Activated gamma-delta T cell treated with anti-CD3 and anti-CD28 coated beads, Interleukin-2, amount 50 U/mL, for 16 hours (primary cell): ENCODE measurements around the gene TXNRD2.

ENCODE experiments used
- DNase-seq: peaks from one replicate; pipeline ENCODE4 v3.0.0-alpha.2; 2020; ENCODE audit warnings: low read depth

The TXNRD2 gene

DNA sequence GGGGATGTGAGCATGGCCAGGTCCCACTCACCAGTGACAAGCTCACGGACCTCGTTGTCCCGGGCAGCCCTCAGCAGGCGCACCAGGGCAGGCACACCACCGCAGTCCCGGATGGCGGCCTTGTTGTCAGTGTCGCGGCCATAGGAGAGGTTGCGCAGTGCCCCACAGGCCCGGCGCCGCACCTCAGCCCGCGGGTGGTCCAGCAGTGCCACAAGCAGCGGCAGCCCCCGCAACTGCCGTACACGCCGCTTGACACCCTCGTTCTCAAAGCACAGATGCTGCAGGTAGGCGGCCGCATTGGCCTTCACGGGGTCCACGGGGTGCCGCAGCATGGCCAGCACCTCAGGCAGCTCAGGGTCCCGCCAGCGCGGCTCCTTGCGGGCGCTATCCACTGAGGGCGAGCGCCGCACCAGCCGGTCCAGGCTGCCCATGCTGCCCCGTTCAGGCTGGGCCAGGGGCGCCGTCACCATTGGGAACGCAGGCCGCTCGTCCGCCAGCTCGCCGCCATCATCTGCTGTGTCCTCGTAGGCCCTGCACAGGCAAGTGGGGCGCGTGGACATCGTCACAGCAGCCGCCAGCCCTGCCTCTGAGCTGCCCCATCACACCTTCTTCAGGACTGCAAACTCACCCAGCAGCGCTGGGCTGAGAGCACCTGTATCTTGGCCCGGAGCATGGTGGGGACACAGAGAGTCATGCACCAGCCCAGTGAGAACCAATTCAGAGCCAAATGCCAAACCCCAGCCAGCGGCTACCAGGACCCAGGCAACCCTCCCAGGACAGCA is 38.3 kb upstream of the TXNRD2 start:
- DNase-seq, result no peak

DNA sequence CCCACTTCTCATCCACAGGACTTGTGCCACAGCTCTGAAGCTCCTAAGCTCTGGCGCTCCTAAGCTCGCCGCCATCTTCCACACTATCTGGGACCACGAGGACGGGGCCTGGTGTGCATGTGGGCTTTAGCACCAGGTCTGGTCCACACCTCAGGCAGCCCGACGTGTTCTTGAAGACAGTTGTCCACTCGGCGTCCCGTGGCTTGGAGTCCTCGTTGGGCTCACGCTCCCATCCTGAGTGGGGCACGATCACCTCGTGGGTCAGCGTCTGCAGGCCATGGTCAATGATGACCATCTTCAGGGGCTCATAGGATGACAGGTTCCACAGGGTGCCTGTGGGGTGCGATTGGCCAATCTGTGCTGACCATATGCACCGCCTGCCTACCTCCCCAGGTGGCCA is 37.1 kb upstream of the TXNRD2 start:
- no peak for DNase-seq

DNA sequence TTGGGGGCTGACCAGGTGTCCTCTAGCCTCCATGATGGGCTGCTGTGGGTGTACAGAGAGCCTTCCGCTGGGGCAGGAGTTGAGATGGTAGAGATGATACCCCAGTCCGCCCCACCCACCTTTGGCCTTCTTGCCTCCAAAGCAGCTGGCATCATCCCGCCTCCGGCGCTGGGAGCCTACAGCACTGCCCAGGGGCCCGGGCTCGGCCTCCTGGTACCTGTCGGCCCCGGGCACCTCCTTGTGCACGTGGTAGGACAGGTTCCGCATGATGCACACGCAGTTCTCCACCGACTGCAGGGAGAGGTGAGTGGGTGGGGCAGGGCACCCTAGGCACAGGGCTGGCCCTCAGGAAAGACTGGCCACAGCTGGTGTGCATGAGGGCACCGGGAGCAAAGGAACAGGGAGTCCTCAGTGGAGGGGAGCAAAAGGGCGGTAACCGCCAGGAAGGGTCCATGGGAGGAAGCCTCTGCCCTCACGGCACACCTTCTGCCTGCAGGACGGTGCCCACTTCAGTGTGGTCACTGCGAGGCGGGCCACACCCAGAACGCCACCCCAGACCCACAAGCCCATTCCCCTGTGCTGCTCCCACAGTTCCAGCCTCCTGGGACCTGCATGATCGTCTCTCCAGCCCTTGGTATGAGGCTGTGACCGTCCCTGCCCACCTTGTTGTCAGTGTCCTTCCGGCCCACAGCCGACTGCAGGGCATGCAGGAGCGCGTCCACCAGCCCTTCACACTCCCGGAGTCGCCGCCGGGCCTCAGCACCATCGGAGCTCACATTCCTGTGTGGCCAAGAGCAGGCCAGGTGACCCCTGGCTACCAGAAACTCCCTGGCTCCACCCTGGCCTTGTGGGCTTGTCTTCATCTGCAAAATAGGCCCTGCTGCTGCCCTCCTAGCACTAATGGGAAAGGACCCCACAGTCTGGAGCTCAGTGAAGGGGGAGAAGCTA is 36.0 kb upstream of the TXNRD2 start:
- DNase-seq, result no peak

DNA sequence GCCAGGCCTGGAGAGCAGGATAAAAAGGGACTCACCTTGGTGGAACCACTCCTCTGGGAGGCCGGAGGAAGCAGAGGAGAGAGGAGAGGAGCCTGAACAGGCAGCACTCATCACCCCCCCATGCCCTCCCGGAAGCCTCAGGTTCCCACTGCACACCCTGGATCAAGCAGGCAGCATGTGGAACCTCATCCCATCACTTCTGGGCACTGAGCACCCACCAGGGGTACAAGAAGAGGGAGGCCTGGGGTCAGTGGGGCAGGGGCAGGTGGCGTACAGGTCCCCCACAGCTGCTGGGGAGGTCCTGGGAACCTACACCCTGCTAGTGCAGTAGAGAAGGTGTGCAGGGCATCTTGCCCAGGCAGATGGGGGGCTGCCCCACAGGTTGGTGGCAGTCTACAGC is 35.1 kb upstream of the TXNRD2 start:
- DNase-seq, result no peak

DNA sequence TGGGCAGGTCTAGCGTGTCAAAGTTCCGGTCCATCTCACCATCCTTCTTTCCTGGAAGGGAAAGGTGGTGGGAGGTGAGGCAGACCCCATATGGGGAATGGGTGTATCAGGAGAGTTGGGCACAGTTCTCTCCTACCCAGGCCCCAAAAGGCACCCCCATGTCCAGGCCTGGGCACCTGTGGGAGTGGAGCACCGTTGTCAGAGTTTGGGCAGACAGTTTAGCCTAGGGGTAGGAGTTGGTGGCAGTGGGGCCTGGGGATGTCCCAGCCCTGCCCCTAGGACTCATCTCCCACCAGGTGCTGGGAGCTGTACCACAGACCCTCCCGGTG is 34.1 kb upstream of the TXNRD2 start:
- no peak for DNase-seq

DNA sequence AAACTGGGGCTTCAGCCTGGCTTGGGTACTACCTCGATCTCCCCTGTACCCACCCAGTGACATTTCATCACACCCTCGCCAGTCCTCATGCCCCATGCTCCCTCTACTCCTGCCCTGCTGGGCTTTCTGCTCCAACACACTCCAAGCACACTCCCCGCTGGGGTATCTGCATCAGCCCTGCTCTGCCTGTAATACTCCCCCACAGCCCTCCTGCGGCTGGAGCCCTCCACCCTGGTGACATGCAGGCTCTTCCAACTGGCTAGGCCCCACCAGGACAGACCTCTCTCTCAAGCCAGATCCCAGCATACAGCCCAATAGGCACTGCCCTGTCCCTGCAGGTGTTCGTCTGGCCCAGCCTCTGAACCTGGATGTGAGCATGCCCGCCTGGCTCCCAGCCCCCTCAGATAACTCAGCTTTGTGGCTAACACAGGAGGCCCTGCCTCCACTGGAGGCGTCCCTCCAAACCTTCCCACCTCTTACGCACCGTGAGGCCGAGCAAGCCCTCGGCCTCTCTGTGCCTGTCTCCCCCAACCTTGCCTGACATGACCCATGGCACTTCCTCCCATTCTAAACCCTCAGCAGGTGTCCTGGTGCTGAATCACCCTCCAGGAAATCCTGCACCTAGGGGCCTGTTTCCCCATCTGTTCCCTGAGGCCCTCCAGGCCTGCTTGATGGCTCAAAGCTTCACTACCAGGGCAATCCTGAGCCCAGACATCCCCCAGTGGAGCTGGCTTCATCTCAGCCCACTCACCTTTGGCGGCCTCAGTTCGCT is 33.5 kb upstream of the TXNRD2 start:
- no peak for DNase-seq

DNA sequence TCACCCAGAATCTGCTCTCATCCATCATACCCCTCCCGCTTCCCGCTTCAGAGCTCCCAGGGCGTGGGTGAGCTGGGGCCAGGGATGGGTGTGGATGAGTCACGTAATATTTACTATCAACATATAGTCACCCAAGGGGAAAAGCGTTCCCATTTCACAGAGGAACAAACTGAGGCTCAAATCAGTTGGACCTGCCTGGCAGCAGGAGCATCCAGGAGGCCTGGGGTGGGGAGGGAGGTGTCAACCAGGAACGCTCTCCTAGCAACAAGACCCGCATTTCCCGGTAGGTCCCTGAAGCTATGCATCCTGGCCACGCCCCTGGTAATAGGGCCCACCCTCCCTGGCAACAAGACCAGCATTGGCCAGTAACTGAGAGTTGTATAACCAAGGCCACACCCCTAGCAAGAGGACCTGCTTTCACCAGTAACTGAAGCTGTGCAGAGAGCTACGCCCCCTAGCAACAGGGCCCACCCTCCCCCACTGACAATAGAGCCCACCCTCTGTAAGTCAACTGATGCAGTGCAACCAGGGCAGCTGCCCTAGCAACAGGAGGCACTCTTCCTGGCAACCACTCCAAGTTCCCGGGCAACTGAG is 32.7 kb upstream of the TXNRD2 start:
- DNase-seq, result no peak

DNA sequence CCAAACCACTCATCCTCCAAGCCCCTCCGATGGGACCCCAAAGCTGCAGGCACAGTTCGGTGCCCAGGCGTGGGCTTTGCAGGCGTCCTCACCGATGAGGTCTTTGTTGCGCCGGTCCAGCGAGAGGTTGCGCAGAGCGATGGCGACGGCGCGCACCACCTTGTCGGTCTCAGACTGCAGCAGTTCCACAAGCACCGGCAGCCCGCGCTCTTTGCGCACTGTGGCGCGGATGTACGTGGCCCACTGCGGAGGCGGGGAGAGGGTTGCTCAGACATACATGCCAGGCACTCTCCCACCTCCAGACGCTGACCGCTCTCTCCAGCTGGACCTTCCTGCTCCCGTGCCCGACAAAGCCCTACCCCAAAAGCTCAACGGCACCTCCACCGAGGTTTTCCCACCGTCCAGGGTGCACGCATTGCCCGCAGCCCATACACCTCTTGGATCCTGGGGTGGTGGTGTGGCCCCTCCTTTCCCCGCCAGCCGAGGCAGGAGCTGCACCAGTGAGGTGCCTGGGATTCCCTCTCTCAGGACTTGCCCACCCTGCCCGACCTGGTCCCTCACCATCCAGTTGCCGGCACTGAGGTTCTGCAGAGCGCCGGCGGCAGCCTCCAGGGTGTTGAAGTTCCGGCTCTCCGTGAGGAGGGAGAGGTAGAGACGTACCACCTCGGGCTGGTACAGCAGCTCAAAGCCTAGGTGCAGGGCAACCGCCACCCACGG is 32.1 kb upstream of the TXNRD2 start:
- DNase-seq, result no peak

DNA sequence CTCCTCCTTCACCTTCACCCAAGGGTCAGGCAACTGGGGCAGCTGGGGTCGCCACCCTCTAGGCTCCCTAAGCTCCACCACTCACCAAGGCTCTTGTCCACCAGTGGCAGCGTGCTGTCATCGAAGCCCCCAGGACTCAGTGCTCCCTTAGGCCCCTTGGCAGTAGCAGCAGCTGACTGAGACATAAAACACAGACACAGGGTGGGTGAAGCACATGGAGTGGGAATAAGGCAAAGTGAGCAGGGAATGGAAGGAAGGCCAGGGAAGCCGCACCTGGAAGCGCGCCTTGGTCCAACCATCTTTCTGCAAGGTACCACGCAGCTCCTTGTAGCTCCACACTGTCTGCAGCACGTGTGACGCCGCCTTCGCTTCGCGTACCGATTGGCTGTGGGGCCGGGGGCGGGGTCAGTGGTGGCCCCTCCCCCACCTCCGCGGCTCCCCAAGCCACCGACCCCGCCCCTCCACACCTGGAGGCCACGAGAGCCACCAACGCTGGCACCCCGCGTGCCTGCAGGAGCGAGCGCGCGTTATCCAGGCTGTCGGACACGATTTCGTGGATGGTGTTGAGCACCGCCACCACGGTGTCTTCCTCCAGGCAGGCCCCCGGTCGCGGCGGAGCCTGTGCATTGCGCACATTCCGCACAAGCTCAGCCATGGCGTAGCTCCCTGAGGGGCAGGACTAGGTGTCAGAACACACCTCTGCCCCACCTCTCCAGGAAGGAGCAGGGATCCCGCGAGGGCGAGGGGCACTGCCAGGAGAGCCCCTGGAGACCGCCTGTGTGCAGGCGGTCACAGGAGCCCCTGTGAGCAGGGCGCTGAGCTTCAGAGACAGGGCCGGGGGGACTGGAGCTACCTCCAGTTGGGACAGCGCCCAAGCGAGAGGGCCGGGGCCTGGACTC is 31.3 kb upstream of the TXNRD2 start:
- DNase-seq, result no peak

DNA sequence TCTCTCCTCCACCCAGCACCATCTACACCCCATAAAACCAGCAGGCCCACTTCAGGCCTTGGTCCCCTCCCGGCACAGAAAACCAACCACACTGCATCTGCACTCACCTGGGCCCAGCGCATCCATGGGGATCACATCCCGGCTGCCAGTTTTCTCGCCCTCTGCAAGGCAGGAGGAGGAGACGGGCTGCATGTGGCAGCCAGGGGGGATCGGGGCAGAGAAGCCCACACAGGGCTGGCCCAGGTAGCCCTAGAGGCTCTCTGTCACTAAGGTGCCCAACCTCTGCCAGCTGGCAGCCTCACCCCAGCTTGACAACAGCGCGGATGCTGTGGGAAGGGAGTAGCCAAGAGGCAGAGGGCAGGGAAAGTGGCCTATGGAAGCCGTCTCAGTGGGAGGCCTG is 30.6 kb upstream of the TXNRD2 start:
- no peak for DNase-seq

DNA sequence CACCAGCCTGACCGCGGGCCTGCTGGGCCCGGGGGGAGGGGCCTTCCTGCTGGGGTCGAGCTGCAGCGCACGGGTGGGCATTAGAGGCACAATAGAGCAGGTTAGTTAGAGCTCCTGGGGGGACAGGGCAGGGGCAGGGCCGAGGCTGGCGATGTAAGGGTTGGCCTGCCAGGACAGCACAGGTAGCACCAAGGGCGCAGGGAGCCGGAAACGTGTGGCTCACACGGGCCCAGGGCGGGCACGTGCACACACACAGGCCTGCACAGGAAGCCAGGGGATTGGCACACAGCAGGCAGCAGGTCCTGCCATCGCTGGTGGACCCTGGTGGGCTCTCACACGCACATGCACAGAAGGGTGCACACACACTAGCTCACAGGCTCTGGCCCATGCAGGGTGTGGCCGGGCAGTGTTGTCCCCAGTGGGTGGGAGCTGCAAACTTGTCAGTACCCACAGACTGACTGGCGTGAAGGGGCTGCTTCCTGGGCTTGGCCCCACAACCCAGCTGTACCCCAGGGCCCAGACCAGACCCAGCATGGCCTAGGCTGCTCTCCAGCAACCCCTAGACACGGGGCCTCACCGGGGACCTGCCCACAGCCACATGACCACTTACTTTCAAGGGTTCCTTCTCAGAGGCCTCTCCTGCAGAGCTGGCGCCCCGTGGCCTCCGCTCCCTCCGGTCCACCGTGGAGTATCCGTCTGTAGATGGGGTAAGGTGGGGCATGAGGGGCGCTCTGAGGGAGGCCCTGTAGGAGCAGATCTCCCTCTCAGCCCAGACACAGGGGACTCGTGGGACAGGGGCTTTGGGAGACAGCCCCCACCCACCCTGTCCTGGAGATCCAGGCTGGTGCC is 29.9 kb upstream of the TXNRD2 start:
- DNase-seq, result no peak

DNA sequence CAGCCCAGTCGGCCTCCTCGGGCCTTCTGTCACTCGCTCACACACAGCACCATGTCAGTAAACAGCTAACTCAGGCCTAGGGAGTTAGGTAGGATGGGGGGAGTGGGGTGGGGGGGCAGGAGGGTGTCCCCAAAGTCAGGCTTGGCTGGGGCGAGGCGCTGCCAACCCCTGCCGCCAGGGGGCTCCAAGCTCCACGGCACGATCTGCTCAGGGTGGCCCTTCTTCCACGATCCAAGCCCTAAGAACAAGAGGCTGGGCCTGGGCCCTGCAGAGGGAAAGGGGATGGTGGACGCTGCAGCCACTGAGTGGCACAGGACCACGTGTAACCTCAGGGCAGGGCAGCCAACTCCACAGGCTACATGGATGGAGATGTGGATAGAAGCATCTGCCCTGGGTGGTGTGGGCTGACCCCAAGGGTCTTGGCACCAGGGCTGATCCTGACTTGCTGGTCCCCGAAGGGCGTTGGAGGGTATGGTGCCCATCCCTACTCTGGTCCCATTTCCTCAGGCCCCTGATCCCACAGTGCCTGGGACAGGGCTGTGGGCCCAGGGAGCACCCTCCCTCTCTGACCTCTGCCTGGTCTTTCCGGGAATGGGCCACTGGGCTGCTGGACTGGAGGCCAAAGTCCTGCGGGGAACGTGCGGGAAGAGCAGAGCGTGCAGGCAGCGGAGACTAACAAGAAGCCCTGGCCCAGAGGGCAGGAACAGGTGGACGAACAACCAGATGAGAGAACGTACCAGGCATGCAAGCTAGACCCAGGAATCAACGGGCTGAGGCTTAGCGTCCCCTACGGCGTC is 29.1 kb upstream of the TXNRD2 start:
- peak; percentile 66 for DNase-seq

DNA sequence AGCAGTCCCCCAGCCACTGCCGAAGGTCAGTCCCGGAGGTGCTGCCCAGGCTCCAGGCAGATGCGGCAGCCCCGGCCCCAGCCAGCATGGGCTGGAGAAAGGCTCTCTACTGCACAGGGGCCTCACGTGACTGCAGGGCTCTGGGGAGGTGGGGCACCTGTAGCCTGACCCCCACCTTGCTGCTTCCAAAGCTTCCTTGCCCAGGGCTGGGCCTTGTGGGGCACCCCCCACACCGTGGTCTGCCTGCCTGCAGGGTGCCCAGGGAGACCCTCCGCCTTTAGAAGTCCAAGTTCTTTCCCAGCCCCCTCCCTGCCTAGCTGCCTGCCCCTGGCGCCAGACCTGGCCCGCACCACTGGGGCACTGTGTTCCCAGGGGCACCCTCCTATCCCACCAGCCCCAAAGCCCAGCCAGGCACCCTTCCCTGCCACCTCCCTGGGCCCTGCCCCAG is 28.4 kb upstream of the TXNRD2 start:
- no peak for DNase-seq

DNA sequence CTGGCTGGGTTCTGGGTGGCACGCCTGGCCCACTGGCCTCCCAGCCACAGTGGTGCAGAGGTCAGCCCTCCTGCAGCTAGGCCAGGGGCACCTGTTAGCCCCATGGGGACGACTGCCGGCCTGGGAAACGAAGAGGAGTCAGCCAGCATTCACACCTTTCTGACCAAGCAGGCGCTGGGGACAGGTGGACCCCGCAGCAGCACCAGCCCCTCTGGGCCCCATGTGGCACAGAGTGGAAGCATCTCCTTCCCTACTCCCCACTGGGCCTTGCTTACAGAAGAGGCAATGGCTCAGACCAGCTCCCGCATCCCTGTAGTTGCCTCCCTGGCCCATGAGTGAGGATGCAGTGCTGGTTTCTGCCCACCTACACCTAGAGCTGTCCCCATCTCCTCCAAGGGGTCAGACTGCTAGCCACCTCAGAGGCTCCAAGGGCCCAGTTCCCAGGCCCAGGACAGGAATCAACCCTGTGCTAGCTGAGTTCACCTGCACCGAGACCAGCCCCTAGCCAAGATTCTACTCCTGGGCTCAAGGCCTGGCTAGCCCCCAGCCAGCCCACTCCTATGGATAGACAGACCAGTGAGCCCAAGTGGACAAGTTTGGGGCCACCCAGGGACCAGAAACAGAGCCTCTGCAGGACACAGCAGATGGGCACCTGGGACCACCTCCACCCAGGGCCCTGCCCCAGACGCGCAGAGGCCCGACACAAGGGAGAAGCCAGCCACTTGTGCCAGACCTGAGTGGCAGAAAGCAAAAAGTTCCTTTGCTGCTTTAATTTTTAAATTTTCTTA is 27.7 kb upstream of the TXNRD2 start:
- no peak for DNase-seq

DNA sequence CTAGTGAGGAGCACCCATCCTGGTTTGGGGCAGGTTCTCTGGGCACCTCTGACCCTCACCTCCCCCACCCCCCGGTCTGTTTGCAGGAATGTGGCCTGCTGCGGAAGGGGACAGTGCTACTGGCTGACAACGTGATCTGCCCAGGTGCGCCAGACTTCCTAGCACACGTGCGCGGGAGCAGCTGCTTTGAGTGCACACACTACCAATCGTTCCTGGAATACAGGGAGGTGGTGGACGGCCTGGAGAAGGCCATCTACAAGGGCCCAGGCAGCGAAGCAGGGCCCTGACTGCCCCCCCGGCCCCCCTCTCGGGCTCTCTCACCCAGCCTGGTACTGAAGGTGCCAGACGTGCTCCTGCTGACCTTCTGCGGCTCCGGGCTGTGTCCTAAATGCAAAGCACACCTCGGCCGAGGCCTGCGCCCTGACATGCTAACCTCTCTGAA is 26.9 kb upstream of the TXNRD2 start:
- DNase-seq, result no peak

DNA sequence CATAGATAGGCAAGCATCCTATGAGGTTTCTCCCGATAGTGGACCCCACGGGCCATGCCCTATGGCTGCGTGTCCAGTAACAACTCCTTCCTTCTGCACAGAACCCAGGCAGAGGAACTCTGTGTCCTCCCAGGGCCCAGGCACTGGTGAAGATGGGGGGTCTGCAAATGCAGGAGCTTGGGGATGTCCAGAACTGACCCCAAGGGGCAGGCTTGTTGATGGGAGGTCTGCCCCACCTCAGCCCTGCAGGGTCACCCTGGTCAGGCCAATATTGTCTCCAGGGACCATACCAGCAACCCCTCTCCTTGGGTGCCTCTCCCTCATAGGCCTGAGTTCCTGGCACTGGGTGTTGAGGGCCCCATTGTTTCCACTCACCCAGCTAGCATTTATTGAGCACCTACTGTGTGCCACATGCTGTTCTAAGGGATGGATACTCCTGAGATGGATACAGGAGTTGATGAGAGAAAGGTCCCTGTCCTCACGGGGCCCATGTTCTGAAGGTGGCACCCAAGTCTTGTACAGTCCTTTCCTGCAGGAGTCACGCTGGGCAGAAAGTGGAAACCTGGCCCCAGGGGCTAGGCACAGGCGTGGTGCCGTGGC is 26.3 kb upstream of the TXNRD2 start:
- no peak for DNase-seq
